Progenitor cell of endocrine pancreas (in vitro differentiated cells): ENCODE measurements around the gene FZD7. TPM values are rescaled to one million over a fixed set of nuclear protein-coding genes. Genes with fewer than 3 reads are reported as not detected.

ENCODE experiments used
- DNase-seq: peaks from one replicate; pipeline ENCODE4 v3.0.0; 2021; ENCODE audit warnings: low spot score; ENCODE audit not compliant: unreplicated experiment
- H3K27ac Mint-ChIP-seq: 2 replicates; pipeline ENCODE4 v1.8.0; 2021; ENCODE audit warnings: mild to moderate bottlenecking, moderate library complexity, mixed read lengths
- H3K27me3 Mint-ChIP-seq: 2 replicates; pipeline ENCODE4 v1.8.0; 2021; ENCODE audit warnings: mixed read lengths
- H3K36me3 Mint-ChIP-seq: 2 replicates; pipeline ENCODE4 v1.8.0; 2022; ENCODE audit warnings: mixed read lengths; ENCODE audit not compliant: insufficient read depth
- H3K4me1 Mint-ChIP-seq: 2 replicates; pipeline ENCODE4 v1.8.0; 2021; ENCODE audit warnings: low read depth, mixed read lengths
- H3K4me3 Mint-ChIP-seq: 2 replicates; pipeline ENCODE4 v1.8.0; 2021; ENCODE audit warnings: low read depth, mild to moderate bottlenecking, moderate library complexity, mixed read lengths
- H3K9me3 Mint-ChIP-seq: 2 replicates; pipeline ENCODE4 v1.8.0; 2021; ENCODE audit warnings: low read depth, mixed read lengths
- total RNA-seq: library from RNA; stranded (reverse); gene quantifications from 2 replicates; pipeline ENCODE4 v1.2.1, GENCODE V29; 2021
- TF ChIP-seq, protein P1 (sequence below): fragments of 200-600 bp; sonication (generic); IDR thresholded peaks from one replicate; pipeline ENCODE4 v1.5.0; 2021; ENCODE audit warnings: antibody characterized with exemption, mild to moderate bottlenecking; ENCODE audit not compliant: unreplicated experiment

FZD7 gene
- total RNA-seq, 1 donor from 2014 or later: 74.2 TPM

DNA sequence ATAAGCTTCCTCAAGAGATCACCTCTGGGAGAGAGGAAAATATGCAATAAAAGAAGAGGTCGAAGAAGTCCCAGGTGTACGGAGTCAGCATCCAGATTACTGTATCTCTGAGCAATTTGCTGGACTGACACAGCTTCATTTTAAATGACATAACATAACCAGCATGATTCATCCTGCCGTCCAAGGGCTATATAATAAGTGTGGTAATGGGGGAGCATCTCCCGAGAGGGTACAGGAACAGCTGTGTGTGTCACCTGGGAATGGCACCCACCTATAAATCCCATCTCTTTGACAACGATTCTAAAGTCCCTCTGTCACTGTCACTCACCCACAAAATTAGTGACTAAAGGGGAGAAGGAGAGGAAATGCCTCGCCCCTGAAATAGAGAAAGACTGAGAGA lies 19.3 kb upstream of the FZD7 start:
- peaks cover 1% of the 10 kb centered on the region for H3K4me1 Mint-ChIP-seq
- no peak overlapping the region for H3K27ac Mint-ChIP-seq
- TF ChIP-seq, protein P1, sequence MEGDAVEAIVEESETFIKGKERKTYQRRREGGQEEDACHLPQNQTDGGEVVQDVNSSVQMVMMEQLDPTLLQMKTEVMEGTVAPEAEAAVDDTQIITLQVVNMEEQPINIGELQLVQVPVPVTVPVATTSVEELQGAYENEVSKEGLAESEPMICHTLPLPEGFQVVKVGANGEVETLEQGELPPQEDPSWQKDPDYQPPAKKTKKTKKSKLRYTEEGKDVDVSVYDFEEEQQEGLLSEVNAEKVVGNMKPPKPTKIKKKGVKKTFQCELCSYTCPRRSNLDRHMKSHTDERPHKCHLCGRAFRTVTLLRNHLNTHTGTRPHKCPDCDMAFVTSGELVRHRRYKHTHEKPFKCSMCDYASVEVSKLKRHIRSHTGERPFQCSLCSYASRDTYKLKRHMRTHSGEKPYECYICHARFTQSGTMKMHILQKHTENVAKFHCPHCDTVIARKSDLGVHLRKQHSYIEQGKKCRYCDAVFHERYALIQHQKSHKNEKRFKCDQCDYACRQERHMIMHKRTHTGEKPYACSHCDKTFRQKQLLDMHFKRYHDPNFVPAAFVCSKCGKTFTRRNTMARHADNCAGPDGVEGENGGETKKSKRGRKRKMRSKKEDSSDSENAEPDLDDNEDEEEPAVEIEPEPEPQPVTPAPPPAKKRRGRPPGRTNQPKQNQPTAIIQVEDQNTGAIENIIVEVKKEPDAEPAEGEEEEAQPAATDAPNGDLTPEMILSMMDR: no peak
- no peak for DNase-seq
- no peaks in the 10 kb centered on the region for H3K36me3 Mint-ChIP-seq
- H3K27me3 Mint-ChIP-seq: peaks cover 3% of the 10 kb centered on the region
- H3K9me3 Mint-ChIP-seq: no peaks in the 10 kb centered on the region
- no peak overlapping the region for H3K4me3 Mint-ChIP-seq

DNA sequence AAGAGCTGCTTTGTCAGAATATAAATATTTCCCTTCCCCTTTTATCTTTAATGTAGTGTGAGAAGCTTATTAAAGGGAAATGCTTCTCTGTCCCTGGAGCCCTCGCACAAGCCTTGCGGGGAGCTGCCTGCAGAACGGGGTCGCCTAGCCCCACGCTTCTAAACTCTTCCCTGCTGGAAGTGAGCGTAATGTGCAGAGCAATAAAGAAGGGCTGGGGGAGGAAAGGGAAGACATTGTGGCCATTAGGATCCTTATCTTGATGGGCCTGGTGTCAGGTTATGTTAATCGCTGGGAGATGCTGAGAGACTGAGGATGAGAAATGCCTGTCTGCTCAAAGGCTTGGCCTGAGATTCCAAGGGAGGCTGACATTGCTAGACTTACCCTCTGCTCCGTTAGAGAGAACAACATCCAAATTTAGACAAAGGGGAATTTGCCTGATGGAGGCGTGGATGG lies 18.9 kb upstream of the FZD7 start:
- DNase-seq: no peak
- Mint-ChIP-seq H3K27me3 (peaks cover 3% of the 10 kb centered on the region), H3K9me3 (no peaks in the 10 kb centered on the region), H3K27ac (no peak overlapping the region), H3K36me3 (no peaks in the 10 kb centered on the region), H3K4me3 (no peak overlapping the region), H3K4me1 (peaks cover 1% of the 10 kb centered on the region)
- TF ChIP-seq, protein P1: no peak

DNA sequence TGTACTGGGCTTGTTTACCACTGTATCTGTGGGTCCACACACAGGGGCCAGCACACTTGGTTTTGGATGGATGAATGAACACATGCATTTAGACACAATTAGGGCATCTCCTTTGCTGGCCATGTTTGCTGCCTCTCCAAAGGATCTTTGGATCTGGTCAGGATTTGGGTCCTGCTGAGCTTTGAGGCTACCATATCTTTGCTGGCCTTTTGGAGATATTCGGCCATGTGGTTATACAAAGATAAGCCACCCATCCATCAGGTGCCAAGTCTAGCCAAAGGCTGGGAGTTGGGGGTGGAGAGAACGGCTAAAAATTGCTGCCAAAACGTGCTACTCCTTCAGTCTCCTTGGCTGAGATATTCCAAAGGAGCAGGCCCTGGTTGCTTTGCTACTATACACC lies 18.2 kb upstream of the FZD7 start:
- Mint-ChIP-seq H3K9me3 (no peaks in the 10 kb centered on the region), H3K4me3 (no peak overlapping the region), H3K27me3 (peaks cover 3% of the 10 kb centered on the region), H3K27ac (no peak overlapping the region), H3K36me3 (no peaks in the 10 kb centered on the region), H3K4me1 (peaks cover 4% of the 10 kb centered on the region)
- DNase-seq: no peak
- TF ChIP-seq, protein P1: no peak

DNA sequence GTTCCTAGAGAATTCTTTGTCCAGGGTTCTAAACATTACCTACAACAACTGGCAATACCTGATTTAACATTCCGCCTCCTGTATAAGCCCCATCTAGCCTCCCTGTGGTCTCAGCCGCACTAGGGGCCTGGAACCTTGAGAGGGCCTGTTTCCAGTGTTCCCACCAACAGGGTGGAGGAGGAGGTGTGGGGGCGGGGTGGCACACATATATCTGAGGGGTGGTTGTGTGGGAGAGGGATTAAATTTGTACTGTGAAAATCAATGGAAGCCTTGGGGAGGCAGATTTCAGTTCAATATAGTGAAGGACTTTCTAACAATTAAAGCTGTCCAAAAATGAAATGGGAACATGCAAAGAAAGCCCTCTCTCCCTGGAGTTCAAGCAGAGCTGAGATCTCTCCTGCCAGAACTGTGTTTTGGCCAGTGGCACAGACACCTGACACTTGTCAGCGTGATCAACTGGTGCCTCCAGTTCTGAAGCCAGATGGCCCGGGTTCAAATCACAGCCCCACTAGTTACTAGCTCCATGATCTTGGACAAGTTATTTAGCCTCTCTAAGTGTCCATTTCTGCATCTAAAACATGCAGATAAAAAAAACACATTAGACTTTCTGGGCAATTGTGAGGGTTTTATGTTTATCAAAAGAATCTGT lies 17.0 kb upstream of the FZD7 start:
- TF ChIP-seq, protein P1: no peak
- Mint-ChIP-seq H3K36me3 (no peaks in the 10 kb centered on the region), H3K27ac (no peak overlapping the region), H3K4me3 (no peak overlapping the region), H3K27me3 (no peaks in the 10 kb centered on the region), H3K9me3 (no peaks in the 10 kb centered on the region), H3K4me1 (peaks cover 4% of the 10 kb centered on the region)
- DNase-seq: no peak

DNA sequence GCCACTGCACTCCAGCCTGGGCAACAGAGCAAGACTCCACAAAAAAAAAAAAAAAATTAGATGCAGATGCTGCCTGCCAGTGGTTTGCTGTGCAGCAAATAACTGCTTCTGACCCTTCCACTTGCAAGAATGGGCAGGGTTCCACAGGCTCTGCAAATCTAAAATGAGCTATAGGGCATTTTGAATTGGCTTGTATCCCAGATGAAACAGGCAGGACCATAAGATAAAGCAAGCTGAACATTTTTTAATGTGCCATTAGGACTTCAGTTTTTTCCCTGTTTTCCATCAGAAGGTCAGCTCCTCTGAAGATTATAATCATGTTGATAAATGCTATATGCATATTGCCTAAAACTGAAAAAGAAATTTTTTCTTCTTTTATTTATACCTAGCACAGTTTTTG lies 15.7 kb upstream of the FZD7 start:
- Mint-ChIP-seq H3K27ac (no peak overlapping the region), H3K27me3 (no peaks in the 10 kb centered on the region), H3K4me1 (peaks cover 9% of the 10 kb centered on the region), H3K36me3 (no peaks in the 10 kb centered on the region), H3K4me3 (no peak overlapping the region), H3K9me3 (no peaks in the 10 kb centered on the region)
- TF ChIP-seq, protein P1: no peak
- no peak for DNase-seq
